Suppressor macrophage (primary cell): Measurements from ENCODE around the gene CTF1.
"Not testable (repeated sequence)": the region's sequence is repeated elsewhere in the genome, so short reads cannot be mapped to it uniquely, and the experiment has no call there.

Experiments
- DNase-seq, 4 experiments: peaks; one replicate each; pipeline ENCODE4 v3.0.0-alpha.2; 2020 to 2022

CTF1 gene

DNA sequence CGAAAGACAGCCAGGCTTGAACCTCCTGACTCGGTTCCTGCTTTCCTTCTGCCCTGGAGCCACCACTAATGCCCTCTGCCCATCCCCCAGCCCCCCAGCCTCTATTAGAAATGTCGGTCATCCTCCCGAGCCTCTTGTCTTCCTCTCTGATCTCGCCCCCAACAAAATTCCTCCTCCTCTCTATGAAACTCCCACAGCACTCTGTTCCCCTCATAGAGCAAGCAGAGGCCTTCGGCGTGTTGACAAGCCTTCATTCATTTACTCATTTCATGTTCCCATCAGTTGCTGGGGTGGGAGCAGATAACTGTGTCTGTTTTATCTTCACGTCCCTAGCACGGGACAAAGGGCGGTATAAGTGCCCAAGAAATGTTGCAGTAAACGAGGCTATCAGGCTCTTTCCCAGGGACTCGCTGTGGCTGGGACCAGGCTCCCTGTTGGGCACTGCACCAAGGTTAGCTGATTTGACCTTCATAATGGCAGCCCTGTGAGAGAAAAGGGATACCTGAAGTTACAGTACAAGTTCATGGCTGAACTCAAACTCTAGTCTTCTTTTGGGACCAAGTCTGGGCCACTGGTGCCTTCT, 34.7 kb downstream of the CTF1 start:
- no peak for DNase-seq

DNA sequence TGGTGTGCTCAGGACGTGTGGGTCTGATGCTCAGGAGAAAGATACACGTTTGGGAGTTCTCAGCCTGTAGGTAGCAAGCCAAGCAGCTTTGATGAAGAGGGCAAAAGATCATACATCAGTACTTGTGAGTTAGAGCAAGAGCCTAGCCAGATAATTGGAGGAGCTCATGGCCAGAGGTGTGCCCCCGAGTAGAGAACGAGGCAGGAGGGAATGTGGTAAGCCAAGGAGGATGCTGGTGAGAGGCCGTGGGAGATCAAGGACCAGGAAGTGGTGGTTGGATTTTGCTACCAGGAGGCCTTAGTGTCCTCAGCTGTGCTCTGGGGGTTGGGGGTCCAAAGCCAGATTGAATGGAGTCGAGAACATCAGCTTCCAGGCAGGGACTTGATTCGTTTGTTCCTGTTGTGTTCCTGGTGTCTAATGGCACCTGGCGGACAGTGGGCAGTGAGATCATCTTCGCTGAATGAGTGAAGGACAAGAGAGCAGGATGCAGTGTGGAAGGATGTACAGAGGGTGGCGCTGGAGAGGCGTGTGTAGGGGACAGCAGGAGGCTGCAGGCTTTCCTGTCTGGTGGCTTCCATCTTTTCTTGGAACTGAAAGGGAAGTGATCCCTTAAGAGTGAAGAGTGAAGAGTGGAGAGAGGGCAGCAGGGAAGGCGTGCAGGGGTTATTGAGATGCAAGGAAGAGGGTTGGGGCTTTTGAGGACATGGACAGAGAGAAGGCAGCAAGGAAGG, 38.6 kb downstream of the CTF1 start:
- peak; percentile 77 to 85 (median 80) for DNase-seq

DNA sequence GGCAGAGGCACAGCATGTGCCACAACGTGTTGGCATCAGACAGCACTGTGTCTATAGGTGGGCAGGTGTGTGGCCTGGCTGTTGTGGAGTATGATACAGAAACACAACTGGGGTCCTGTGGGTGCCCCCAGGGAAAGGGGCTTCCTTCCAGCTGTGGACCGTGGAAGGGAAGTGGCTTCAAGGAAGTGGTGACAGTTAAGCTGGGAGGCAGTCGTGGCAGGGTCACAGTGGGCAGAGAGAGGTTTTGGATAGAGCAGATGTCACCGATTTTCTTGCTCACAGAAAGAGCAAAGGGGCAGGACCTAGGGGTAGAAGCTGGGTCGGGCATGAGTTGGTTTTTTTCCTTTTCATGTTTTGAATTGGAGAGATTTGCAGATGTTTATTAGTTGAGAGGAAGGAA, 41.3 kb downstream of the CTF1 start:
- peak in 1 of 4 experiments; percentile 16 for DNase-seq

DNA sequence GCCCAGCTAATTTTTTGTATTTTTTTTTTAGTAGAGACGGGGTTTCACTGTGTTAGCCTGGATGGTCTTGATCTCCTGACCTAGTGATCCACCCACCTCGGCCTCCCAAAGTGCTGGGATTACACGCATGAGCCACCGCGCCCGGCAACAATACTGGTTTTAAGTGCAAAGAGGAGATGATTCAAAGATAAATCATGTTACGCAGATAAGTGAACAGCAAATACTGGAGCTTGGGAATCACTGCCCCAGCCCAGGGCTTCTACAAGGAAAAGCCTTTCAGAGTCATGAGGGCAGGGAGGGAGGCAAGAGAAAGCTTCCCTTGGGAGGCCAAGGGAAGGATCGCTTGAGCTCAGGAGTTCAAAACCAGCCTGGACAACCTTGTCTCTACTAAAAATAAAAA, 43.2 kb downstream of the CTF1 start:
- DNase-seq: not testable (repeated sequence)

DNA sequence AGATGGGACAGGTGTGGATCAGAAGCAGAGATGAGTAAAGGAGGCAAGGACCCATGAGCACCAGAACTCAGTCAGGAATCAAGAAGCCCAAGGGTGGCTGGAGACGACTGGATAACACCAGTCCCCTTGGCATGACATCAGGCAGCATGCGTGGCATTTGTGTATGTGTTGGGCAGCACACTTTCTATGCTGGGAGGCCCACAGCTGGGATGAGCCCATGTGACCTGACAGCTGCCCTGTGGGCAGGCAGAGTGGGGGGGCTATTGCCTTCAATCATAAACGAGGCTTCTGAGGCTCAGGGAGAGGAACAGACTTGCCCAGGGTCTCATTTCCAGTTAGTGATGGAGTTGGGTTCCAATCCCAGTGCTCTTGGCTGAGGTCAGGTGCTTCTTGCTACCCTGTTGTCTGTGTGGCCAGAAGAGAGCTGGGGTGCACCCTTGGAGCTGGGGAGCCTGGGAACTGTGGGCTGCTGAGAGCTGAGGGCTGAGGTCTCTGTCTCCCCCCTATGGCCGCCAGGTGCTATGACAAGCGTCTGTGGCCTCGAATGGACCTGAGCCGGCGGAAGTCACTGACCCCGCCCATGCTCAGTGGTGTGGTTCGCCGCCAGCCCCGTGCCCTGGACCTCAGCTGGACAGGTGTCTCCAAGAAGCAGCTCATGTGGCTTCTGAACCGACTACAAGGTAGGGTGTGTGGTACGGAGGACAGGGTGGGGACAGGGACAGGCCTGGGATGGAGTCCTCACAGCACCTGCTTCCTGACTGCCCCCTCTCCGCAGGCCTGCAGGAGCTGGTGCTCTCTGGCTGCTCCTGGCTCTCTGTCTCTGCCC, 45.4 kb downstream of the CTF1 start:
- DNase-seq: peak; percentile 82 to 91 (median 88)

DNA sequence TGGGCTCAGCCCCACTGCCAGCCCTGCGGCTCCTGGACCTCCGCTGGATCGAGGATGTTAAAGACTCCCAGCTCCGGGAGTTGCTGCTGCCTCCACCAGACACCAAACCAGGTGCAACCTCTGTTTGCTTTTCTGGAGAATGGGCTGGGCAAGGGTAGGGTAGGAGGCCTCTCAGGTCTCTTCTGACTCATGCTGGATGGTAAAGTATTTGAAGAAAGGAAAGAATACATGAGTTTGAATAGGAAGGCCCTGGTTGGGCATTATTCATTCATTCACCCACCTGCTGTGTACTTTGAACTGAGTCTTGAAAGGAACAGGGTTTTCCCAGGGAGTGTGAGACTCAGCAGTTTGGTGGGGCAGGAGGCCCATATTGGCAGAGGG, 46.0 kb downstream of the CTF1 start:
- no peak for DNase-seq

DNA sequence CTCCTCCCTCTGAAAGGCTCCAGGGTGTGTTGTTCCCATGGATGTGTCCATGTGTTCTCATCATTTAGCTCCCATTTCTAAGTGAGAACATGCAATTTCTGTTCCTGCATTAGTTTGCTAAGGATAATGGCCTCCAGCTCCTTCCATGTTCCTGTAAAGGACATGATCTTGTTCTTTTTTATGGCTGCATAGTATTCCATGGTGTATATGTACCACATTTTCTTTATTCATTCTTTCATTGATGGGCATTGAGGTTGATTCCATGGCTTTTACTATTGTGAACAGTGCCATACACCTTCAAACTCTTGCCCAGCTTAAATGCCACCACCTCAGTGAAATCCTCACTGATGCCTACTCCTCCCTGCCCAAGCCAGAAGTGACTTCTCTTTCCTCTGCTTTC, 47.9 kb downstream of the CTF1 start:
- no peak for DNase-seq

DNA sequence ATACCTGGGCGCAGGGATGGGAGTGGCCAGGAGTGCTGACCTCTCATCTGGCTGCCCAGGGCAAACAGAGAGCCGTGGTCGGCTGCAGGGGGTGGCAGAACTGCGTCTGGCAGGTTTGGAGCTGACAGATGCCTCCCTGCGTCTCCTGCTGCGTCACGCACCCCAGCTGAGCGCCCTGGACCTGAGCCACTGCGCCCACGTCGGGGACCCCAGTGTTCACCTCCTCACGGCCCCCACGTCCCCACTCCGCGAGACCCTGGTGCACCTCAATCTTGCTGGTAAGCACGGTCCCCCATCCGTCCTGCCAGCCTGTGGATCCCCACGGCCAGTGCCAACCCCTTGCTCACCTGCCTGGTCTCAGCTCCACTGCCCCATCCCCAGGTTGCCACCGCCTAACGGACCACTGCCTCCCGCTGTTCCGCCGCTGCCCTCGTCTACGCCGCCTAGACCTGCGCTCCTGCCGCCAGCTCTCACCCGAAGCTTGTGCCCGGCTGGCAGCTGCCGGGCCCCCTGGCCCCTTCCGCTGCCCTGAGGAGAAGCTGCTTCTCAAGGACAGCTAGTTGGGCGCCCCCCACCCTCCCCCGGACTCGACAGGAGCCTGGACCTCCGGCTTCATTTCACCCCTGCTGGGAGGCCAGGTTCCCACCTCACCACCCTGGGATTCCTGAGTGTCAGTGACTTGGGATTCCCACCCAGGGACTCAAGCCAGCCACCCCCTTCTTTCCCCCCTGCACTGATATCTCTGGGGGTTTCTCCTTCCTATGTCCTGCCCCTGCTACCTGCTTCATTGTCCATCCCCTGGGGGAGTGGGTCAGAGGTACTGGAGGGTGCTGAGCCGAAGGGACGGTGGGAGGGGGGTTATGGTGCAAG, 50.5 kb downstream of the CTF1 start:
- no peak for DNase-seq

DNA sequence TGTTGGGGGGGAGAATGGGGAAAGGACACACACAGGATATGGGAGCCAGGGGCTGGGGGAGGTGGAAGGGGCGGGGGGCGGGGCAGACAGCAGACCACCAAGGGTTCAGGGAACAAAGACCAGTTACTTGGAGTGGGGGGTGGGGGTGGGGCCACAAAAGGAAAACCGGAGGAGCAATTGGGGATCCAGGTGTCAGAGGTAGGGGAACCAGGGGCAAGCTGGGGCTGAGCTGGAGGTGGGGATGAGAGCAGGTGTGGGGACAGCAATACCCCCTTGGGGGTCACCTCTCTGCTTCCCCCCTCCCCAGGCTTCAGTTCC, 51.1 kb downstream of the CTF1 start:
- no peak for DNase-seq

DNA sequence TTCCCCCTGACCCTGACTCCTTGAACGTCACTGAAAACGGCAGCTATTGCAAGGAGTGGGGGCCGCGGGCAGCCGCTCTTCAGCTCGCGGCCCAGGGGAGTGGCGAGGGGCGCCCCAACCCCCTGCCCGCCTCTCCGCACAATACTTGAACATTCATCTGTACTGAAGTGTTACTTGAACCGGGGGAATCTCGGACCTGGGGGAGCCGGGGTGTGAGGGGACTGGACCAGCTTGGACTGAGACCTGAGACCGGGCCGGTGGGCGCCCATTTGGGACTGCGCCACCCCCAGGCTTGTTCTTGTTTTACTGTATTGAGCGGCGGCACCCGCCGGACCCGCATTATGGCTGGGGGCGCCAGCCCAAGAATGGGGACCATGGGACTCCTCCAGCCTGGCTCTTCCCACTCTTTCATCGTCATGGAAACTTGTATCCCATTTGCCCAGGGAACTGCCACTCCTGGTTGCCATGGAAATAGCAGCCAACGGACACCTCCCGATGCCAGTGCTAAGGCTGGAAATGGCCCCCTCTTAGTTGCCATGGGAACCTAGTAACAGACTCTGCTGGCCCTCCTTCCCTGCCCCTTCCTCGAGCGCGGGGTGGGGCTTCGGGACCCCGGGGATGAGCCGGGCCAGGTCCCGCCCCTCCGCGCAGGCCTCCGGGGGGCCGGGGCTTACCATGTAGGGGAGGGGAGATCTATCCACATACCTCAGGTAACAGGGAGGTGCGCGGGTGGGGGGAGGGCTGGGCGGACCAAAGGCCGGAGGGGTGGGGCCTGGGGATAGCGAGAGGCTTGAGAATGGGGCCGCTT, 51.6 kb downstream of the CTF1 start:
- DNase-seq: peak; percentile 67 to 79 (median 74)

DNA sequence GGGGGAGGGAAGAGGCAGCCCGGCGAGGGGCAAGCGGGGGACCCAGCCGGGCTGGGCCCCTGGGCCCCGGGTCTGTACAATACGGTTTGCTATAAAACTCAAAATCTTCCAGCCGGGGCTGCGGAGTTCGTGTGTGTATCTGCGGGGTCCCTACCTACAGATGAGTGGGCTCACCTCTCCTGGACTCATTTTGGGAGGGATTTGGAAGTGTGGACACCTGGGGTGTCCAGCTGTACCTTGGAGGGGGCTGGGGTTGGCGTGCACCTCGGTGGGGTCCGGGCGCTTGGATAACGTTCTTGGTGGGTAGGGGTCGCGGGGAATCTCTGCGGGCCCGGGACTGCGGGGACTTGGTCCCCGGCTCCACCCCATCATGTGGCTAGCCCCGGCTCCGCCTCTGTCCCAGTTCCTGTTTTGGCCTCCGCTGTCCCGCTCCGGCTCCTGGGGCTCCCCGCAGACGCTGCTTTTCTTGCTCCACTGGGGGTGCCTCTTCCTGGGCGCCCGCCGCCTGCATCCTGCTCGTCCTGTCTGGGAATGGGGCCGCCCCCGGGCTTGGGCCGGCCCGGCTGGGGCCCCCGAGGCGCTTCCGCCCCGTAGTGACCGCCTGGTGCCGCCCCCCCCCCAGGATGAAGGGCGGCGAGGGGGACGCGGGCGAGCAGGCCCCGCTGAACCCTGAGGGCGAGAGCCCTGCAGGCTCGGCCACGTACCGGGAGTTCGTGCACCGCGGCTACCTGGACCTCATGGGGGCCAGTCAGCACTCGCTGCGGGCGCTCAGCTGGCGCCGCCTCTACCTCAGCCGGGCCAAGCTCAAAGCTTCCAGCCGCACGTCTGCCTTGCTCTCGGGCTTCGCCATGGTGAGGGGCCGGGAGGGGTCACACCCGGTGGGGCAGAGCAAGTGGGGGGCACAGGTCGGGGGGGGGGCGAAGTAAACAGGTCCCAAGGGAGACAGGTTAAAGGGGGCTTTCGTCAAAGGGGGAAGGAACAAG, 52.5 kb downstream of the CTF1 start, which contains the start of gene ORAI3:
ORAI3 (plus strand) TSS at position 402 of the 983 bp plus-strand sequence; CDS start at position 624, 222 bp downstream.
- DNase-seq: peak; percentile 84 to 93 (median 91)

DNA sequence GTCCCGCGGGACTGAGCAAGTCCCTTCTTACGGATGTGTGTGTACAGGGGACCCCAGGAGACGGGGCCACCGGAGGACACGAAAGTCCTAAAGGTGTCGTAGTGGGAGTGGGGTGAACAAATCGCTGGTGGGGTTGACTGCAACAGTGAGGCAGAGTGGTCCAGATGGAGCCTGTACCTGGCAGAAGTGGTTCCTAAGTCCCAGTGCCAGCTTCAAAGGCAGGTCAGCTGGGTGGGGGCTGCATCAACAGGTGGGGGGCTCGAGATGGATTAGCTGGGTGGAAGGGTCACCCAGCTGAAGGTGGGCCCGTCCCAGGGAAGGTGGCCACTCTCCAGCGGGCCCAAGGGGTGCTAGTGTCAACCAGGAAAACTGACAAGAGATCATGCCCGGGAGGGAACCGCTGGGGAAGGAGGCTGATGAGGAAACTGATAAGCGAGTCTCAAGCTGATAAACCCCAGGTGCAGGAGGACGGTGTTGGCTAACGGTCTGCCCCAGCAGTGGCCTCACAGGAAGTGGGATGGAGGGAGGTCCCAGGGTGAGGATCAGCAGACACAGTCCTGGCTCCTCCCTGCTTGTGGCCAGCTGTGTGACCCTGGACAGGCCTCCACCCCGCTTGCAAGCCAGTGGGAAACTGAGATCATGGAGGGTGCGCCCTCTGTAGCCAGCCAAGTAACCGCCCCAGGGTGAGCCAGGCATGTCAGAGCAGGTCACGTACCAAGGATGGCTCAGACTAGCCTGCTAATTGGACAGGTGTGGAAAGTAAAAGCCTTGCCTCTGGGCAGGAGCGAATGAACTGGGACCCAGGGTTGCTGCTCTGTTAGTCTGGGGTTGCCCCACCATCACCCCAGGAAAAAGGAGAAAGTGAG, 53.5 kb downstream of the CTF1 start:
- DNase-seq: peak; percentile 77 to 91 (median 88)

DNA sequence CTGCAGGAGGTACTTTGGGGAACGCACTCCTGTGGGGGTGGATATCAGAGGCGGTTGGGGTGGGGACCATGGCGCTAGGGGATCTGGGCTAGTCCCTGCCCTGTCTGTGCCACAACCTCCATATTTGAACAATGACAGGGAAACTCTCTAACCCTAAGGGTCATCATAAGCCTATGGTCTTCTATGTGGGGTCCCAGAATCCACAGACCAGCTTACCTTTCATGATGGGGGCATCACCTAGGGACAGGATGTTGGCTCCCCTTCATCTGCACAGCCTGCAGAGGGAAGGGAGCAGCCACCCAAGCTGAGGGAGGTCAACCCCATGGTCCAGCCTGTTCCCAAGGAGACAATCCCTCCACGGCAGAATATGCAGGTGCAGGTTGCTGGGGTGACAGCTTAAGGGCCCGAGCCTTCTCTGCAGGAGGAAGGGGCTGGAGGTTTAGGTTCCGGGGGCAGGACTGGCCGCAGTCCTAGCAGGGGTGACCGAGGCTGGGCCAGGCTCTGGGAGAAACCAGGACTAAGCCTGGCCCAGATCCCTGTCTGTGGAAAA, 54.2 kb downstream of the CTF1 start:
- DNase-seq: no peak

DNA sequence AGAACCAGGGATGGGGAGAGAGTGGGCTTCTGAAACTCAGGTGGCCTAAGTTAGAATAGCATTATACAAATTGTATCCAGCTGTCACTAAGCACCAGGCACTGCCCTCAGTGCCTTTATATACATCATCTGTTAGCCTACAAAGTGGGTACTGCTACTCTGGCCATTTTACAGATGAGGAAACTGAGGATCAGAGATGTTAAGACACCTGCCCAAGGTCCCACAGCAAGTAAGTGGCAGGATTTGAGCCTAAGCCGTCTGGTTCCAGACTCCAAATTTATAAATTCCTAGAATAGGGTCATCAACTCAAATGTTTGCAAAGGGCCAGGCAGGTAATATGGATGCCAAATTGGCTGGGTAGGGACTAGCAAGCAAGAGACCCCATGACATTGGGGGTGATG, 54.8 kb downstream of the CTF1 start:
- no peak for DNase-seq

DNA sequence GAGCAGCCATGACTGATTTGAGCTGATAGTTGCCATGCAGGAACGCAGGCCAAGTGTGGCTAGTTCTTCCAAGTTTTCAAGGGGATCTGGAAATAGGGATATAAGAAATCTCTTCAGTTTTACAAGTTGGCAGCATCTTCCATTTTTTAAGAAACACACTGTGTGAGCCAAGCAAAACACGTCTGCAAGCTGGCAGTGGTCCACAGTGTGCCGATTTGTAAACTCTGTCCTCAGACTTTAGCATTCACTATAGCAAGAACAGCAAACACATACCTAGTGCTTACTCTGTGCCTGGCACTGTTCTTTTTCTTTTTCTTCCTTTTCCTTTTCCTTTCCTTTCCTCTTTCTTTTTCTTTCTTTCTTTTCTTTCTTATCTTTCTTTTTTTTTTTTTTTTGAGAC, 55.3 kb downstream of the CTF1 start:
- no peak for DNase-seq

DNA sequence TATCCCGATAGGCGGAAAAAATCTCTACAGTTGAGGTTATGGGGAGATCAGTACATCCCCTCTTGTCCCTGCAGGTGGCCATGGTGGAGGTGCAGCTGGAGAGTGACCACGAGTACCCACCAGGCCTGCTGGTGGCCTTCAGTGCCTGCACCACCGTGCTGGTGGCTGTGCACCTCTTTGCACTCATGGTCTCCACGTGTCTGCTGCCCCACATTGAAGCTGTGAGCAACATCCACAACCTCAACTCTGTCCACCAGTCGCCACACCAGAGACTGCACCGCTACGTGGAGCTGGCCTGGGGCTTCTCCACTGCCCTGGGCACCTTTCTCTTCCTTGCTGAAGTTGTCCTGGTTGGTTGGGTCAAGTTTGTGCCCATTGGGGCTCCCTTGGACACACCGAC, 56.7 kb downstream of the CTF1 start:
- no peak for DNase-seq
